Vagina (tissue), 2 donors: ENCODE measurements around the gene ANGPT4.

Experiments used
- CTCF ChIP-seq, 3 experiments: fragments of 450-650 bp in 2 of 3; fragments of 200-600 bp in 1 of 3; sonication (generic) in 1 of 3; IDR thresholded peaks; one replicate each; pipeline ENCODE4 v1.5.1; 2017 to 2019; ENCODE audit warnings: antibody characterized with exemption in 3 of 3, mild to moderate bottlenecking in 2 of 3, moderate library complexity in 2 of 3
- POLR2A ChIP-seq, 2 donors: fragments of 450-650 bp; IDR thresholded peaks; one replicate each; pipeline ENCODE4 v1.6.1; 2017; ENCODE audit warnings: antibody characterized with exemption in 2 of 2, mild to moderate bottlenecking in 2 of 2, moderate library complexity in 2 of 2
- POLR2AphosphoS5 ChIP-seq, 2 donors: sonication (generic); formaldehyde crosslinking; IDR thresholded peaks; one replicate each; pipeline ENCODE4 v1.9.0; 2017; ENCODE audit warnings: antibody characterized with exemption in 2 of 2, mild to moderate bottlenecking in 2 of 2, low read depth in 1 of 2; ENCODE audit not compliant: insufficient read depth in 1 of 2

GRCh38 chr20:845941-846893, 69.9 kb downstream of the ANGPT4 start:
- TF ChIP-seq CTCF (IDR thresholded peaks at IDR 0.05) (no peak), POLR2AphosphoS5 (IDR thresholded peaks at IDR 0.05; ENCODE audit: insufficient read depth in 1 of 2, low read depth in 1 of 2) (no peak), POLR2A (IDR thresholded peaks at IDR 0.05) (no peak)
